Stimulated activated CD4-positive, alpha-beta T cell treated with anti-CD3 and anti-CD28 coated beads, Interleukin-15, amount 100 ng/mL, for 24 hours (primary cell): ENCODE data around the gene F2RL3.

ENCODE experiments used
- DNase-seq: peaks from one replicate; pipeline ENCODE4 v3.0.0-alpha.2; 2020

F2RL3 gene

DNA sequence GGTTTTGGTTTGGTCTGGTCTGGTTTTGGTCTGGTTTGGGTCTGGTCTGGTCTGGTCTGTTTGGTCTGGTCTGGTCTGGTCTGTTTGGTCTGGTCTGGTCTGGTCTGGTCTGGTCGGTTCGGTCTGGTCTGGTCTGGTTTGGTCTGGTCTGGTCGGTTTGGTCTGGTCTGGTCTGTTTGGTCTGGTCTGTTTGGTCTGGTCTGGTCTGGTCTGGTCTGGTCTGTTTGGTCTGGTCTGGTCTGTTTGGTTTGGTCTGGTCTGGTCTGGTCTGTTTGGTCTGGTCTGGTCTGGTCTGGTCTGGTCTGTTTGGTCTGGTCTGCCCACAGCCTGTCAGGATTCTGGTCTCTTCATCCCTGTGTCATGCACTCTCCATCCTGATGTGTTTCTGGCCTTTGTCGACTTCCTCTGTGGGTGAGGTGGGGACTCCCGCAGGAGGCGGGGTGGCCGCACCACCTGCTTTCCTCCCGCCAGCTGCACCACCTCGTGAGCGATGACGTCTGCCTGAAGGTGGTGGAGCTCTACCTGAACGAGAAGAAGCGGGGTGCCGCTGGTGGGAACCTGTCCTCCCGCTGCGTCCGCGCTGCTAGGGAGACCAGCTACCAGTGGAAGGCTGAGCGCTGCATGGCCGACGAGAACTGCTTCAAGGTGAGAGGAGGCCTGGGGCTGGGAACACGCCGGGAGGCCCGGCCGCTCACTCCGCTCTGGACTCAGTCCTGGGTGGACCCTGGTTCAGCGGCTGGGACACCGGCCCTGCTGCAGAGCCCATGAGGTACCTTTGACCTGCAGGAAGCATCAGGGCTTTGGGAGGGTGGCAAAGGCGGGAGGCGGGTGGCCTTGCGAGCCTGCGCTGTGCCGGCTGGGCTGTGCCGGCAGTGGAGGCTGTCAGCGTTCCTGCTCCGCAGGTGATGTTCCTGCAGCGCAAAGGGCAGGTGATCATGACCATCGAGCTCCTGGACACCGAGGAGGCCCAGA is 12.9 kb upstream of the F2RL3 start:
- DNase-seq: no peak

GRCh38 chr19:16876904-16877361 is 11.9 kb upstream of the F2RL3 start:
- no peak for DNase-seq

- DNase-seq: no peak
These were observed 11.2 kb upstream of the F2RL3 start for GRCh38 chr19:16877581-16877980.

DNA sequence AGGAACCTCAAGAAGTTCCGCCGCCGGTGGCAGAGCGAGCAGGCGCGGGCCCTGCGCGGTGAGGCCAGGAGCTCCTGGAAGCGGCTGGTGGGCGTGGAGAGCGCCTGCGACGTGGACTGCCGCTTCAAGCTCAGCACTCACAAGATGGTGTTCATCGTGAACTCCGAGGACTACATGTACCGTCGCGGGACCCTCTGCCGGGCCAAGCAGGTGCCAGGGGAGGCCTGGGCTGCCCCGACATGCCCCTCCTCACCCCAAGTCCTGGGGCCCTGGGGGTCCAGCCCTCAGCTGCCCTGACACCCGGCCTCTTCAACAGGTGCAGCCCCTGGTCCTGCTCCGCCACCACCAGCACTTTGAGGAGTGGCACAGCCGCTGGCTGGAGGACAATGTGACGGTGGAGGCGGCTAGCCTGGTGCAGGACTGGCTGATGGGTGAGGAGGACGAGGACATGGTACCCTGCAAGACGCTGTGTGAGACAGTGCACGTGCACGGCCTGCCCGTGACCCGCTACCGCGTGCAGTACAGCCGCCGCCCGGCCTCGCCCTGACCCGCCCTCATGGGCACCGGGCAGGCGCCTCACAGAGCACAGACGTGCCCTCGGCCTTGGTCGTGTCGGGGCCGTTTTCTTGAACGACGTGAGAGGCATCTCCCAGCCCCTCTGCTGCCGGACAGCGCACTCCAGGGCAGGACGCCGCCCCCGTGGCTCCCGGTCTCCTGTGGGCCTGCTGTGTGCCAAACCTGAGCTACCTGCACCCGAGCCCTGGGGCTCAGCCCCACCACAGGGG is 10.4 kb upstream of the F2RL3 start:
- no peak for DNase-seq

DNA sequence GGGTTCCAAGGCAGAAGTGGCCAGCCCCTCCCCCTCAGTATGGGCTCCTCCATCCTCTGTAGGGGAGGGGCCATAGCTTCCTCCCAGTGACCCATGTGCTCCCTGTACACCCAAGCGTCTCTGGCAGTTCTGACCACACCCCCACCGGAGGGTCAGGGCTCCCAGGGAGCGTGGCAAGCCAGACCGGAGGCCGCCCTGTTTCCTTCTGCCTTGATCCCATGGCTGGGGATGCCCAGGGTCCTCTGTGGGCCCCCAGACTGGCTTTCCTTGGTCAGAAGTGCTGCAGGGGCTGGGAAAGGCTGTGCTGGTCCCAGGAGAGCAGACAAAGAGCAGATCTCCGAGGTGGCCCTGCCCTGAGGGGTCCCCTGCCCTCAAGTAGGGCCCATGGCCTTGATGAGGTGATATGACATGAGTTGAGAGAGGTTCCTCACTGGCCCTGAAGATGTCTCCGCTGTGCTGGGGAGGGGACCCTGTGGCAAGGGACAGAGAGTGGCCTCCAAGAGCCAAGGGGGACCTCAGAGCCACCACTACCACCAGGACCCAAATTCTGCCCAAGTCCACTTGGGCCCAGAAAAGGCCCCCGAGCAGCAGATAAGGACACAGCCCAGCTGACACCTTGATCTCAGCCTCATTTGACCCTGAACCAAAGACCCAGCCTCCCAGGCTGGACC is 7.8 kb upstream of the F2RL3 start:
- no peak for DNase-seq

GRCh38 chr19:16882146-16882545 is 6.7 kb upstream of the F2RL3 start:
- DNase-seq: no peak

DNA sequence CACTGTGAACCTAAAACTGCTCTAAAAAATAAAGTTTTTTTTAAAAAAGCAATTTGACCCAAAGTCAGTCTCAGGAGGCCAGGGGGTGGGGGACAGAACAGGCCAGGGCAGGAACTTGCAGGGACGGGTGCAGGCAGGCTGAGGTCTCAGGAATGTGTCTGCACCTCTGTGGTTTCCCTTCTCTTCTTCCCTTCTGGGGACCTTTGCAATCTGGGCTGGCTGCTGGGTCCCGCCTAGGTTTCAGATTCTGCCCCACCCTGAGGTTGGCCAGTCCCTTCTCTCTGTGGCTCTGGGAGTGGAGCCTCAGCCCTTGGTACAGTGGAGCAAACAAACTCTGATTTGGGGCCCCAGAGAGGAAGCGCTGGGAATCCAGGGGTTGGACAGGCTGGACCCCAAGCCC is 5.3 kb upstream of the F2RL3 start:
- no peak for DNase-seq

GRCh38 chr19:16885166-16885565 is 3.6 kb upstream of the F2RL3 start:
- no peak for DNase-seq

DNA sequence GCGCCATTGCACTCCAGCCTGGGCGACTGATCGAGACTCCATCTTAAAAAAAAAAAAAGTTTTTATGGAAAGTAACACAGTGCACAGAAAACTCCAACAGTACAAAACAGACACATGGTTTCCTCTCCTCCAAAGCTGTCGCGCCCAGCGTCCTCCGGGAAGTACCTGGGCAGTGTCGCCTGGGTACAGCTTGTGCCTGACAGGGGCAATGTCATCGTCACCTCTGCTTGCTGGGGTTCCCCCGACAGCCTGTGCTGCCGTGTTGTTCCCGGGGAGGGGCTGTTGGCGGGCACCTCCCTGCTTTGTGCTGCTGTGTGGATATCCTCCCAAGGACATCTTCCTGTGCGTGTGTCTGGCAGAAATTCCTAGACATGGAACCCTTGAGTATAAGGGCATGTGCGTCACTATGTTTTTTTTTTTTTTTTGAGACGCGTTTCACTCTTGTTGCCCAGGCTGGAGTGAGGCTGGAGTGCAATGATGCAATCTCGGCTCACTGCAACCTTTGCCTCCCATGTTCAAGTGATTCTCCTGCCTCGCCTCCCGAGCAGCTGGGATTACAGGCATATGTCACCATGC is 2.4 kb upstream of the F2RL3 start:
- no peak for DNase-seq

DNA sequence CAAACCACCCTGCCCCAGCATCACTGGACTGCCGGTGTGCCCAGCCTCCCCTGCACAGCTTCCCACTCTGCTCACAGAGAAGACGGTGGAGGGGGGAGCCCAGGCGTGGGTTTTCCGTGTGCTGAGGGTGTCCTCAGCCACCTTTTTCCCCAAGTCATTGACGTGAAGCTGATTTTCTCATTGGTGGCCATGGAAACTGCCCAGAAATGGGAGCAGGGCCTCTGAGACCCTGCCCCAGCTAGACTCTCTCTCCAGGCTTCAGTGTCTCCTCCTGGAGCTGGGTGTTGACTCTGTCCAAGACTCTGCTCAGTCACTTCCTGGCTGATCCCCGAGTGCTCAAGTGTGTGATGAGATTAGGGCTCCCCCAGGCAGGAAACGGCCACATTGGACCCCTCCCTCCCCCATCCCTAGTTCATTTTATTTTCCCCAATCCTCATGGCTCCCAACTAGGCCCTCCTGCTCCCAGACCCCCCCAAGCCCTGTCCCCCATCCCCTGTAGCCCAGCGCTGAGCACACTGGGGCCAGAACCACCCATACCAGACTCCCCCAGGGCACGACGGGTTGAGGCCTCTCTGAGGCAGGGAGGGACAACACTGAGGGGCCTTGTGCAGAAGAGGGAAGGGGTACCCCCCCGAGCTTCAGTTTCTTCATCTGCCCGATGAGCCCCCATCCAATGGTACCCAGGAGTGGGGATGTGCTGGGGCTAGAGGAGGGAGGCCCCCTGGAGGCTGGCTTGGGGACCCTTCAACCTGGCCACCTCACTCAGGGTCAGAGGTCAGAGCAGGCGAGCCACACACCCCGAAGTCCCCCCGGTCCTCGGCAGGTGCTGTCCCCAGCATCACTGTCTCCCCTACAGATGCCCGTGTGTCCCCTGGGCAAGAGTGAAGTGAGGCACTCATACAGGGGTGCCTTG is 1.2 kb upstream of the F2RL3 start:
- DNase-seq: no peak

DNA sequence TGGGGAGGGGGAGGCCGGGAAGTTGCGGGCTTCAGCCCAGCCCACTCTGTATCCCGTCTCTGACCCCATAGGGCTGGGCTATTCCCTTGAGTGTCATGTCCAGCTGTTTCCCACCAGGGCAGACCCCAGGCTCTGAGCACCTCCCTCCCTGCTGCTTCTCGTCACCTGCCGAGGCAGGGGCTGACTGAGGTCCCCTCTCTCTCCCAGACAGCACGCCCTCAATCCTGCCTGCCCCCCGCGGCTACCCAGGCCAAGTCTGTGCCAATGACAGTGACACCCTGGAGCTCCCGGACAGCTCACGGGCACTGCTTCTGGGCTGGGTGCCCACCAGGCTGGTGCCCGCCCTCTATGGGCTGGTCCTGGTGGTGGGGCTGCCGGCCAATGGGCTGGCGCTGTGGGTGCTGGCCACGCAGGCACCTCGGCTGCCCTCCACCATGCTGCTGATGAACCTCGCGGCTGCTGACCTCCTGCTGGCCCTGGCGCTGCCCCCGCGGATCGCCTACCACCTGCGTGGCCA is 625 bp downstream of the F2RL3 start:
- DNase-seq: no peak

GRCh38 chr19:16889883-16890460 is 1.2 kb downstream of the F2RL3 start:
- no peak for DNase-seq

GRCh38 chr19:16890461-16891184 is 1.8 kb downstream of the F2RL3 start:
- DNase-seq: no peak

DNA sequence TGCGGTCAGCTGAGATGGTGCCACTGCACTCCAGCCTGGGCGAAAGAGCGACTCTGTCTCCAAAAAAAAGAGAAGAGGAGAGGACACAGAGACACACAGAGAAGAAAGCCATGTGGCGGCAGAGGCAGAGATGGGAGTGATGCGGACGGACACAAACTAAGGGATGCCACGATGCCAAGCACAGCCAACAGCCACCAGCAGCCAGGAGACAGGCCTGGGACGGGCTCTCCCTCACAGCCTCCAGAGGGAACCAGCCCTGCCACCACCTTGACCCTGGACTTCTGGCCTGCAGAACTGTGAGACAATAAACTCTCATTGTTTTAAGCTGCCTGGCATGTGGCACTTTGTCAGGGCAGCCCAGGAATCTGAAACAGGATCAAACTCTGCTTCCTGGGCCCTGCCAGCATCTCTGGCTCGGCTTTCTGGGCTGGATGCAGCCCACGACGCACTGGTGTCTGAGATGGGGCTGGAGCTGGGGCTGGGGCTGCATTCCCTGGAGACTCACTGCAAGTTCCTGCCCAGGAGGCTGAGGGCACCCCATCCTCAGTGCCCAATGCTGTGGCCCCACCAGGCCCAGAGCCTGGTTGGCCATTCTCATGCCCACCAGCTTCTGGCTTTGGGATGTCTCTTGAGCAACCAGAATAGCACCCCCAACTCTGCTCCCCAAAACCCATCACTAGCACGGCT is 3.0 kb downstream of the F2RL3 start:
- no peak for DNase-seq

- no peak for DNase-seq
These were observed 3.6 kb downstream of the F2RL3 start for GRCh38 chr19:16892436-16892835.

DNA sequence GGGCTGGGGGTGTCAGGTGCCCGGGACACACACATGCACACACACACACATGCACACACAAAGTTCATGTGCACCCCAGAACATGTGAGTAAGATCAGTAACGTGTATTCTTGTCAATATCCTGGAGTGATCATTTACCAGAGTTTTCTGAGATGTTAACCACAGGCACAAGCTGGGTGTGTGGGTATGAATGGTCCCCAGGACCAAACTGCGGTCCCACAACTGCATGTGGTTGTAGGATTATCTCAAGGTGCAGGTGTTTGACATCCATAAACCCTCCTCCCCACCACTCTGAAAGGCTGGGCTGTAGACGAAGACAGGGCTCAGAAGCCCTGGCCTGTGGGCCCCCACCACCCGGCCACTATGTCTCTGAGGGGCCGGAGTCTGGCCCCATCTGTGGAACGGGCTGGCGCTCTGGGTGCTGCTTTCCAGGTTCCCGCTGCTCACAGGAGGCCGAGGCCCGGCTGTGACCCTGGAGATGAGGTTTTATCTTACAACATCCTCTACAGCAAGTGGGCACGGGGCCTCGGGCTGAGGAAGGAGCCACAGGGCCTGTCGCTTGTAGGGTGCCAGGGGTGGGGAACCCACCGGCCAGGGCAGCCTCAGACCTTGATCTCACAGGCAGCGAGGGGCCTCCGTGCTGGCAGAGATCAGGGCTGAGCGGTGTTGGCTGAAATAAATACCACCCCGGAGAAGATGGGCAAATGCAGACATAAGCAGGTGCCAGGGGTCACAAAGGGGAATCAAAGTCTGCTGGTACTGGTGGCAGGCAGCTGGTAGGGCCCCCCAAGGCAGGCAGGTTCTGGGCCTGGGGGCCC is 4.3 kb downstream of the F2RL3 start:
- no peak for DNase-seq

GRCh38 chr19:16893686-16893989 is 4.8 kb downstream of the F2RL3 start:
- no peak for DNase-seq

- DNase-seq: no peak
These were observed 5.3 kb downstream of the F2RL3 start for GRCh38 chr19:16894080-16894479.

DNA sequence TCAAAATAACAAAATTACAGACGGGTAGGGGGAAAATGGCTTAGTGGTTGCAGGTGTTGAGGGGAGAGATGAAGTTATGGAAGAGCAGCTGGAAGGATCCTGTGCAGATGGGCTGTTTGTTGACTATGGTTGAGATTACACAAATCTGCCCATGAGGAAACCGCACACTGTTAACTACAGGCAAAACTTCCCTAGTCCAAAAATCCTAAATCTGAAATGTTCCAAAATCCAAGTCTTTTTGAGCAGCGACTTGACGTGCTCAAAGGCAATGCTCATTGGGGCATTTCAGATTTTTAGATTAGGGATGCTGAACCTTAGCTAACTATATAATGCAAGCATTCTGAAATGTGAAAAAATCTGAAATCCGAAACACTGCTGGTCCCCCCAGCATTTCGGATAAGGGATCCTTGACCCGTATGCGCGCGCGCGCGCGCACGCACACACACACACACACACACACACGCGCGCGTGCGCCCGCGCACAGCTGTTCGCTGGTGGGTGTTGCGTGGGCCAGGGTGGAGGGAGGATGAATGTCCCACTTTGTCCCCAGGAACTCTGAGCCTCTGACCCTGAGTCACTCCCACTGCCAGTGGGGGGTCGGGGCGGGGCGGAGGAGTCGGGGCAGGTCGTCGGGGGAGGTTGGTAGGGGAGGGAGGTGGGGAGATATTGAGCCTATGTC is 6.8 kb downstream of the F2RL3 start:
- DNase-seq: no peak
